ENCODE results near the gene TP53I13.

The TP53I13 gene

GRCh38 chr17:29567554-29568330 is 759 bp upstream of the TP53I13 start:
- peak; percentile 49 for DNase-seq

GRCh38 chr17:29569245-29569950 is 897 bp downstream of the TP53I13 start:
- no peak for DNase-seq

GRCh38 chr17:29570521-29570920 is 2.0 kb downstream of the TP53I13 start:
- DNase-seq = no peak

- DNase-seq = no peak
Observed at GRCh38 chr17:29571486-29571882, 3.0 kb downstream of the TP53I13 start.

- no peak for DNase-seq
Observed at GRCh38 chr17:29571883-29572681, 3.6 kb downstream of the TP53I13 start.

- DNase-seq = no peak
Observed at GRCh38 chr17:29572691-29573557, 4.4 kb downstream of the TP53I13 start.

GRCh38 chr17:29573558-29573869 is 5.0 kb downstream of the TP53I13 start:
- no peak for DNase-seq

- DNase-seq = no peak
Observed at GRCh38 chr17:29573871-29574731, 5.6 kb downstream of the TP53I13 start.

GRCh38 chr17:29574732-29575510 is 6.4 kb downstream of the TP53I13 start:
- DNase-seq = no peak

GRCh38 chr17:29575511-29576213 is 7.2 kb downstream of the TP53I13 start:
- no peak for DNase-seq

- DNase-seq = no peak
Observed at GRCh38 chr17:29576214-29577000, 7.9 kb downstream of the TP53I13 start.

- no peak for DNase-seq
Observed at GRCh38 chr17:29577001-29577370, 8.5 kb downstream of the TP53I13 start.

GRCh38 chr17:29577385-29578211 is 9.1 kb downstream of the TP53I13 start:
- no peak for DNase-seq

GRCh38 chr17:29578626-29579485 is 10.4 kb downstream of the TP53I13 start:
- no peak for DNase-seq

- peak; percentile 68 for DNase-seq
Observed at GRCh38 chr17:29579866-29580771, 11.6 kb downstream of the TP53I13 start.

- DNase-seq = no peak
Observed at GRCh38 chr17:29581583-29582253, 13.2 kb downstream of the TP53I13 start.

Measured in KG1 (cell line).